ENCODE results near the gene CLPSL1.

GRCh38 chr6:35811699-35811995 is 30.8 kb downstream of the CLPSL1 start:
- TF ChIP-seq SIN3A (IDR thresholded peaks at IDR 0.05; ENCODE audit: borderline replicate concordance, insufficient read depth, low read depth, low read length) = no peak
- TF ChIP-seq CTCF (IDR thresholded peaks at IDR 0.05) = no peak
- TF ChIP-seq REST (IDR thresholded peaks at IDR 0.05; ENCODE audit: insufficient read depth in 1 of 2, low read depth in 2 of 2, low read length in 1 of 2) = no peak
- no peak for TF ChIP-seq POLR2AphosphoS5 (IDR thresholded peaks at IDR 0.05; ENCODE audit: low read depth, low read length)
- no peak for TF ChIP-seq TCF7L2 (IDR thresholded peaks at IDR 0.05; ENCODE audit: low read depth, low read length)
